Activated naive CD4-positive, alpha-beta T cell (primary cell): ENCODE data around the gene TMEM167A.
"Not testable (repeated sequence)": the region's sequence is repeated elsewhere in the genome, so short reads cannot be mapped to it uniquely, and the experiment has no call there.

Experiments used
- DNase-seq, 4 experiments: peaks; one replicate each; lab custom pipeline; 2025; lab: John Stamatoyannopoulos, UW

Gene TMEM167A

DNA sequence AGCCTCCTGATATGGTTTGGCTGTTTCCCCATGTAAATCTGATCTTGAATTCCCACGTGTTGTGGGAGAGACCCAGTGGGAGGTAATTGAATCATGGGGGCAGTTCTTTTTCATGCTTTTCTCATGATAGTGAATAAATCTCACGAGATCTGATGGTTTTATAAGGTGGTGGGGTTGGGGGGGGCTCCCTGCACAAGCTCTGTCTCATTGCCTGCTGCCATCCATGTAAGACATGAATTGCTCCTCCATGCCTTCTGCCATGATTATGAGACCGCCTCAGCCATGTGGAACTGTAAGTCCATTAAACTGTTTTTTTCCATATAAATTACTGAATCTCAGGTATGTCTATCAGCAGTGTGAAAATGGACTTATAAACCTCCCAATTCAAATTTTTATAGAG, 13.0 kb upstream of the TMEM167A start:
- no peak for DNase-seq

- DNase-seq = no peak
Measured at GRCh38 chr5:83085106-83085505, 7.9 kb upstream of the TMEM167A start.

GRCh38 chr5:83084336-83084735, 7.1 kb upstream of the TMEM167A start:
- DNase-seq = no peak

GRCh38 chr5:83082750-83083149, 5.6 kb upstream of the TMEM167A start:
- DNase-seq = no peak

DNA sequence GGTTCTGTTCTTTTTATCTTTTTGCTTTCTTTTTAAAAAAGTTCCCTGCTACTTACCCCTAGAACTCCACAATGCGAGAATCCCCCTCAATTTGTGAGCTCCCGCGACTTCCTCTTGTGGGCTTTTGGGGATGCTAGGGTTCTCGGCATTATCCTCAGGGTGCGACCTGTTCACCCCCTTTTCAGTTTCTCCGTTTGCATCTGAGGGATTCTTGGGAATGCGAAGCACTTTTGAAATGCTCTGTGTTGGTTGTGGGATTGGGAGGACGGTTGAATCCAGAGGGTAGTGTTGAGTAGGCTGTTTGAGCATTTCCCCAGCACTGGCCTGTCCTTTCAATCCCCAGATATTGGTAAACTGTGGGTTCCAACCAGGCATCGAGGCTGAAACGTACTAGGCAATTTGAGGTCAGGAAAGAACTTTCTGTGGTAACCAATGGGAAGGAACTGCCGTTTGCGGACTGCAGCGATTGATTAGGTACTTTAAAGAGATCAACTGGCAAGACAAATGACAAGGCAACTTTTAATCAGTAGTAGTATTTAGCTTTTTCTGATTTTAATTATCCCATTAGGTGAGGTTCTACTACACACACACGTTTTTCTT, 568 bp upstream of the TMEM167A start:
- DNase-seq = no peak

GRCh38 chr5:83072966-83073365, 4.2 kb downstream of the TMEM167A start:
- no peak for DNase-seq

- no peak for DNase-seq
Measured at GRCh38 chr5:83071286-83072051, 5.7 kb downstream of the TMEM167A start.

- DNase-seq = no peak
Measured at GRCh38 chr5:83069096-83069799, 7.9 kb downstream of the TMEM167A start.

GRCh38 chr5:83067377-83067776, 9.8 kb downstream of the TMEM167A start:
- DNase-seq = not testable (repeated sequence)

- DNase-seq = no peak
Measured at GRCh38 chr5:83066548-83067110, 10.6 kb downstream of the TMEM167A start.

DNA sequence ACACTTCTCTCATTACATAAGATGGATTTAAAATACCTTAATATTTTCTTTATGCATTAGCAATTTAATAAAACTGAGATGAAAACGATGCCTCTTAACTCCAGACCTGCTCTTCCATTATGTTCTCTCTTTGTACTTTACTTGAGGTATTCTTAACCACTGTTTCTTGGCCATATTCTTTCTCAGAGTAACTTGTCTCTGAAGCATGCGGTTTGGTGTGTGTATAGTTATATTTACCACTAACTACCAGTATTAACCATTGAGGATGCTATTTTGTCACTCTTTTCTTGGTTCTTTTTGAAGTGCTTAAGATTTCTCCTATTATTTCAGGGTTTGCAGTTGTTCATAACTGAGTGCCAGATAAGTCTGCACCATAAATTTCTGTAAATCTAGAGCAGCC, 17.9 kb downstream of the TMEM167A start:
- no peak for DNase-seq

DNA sequence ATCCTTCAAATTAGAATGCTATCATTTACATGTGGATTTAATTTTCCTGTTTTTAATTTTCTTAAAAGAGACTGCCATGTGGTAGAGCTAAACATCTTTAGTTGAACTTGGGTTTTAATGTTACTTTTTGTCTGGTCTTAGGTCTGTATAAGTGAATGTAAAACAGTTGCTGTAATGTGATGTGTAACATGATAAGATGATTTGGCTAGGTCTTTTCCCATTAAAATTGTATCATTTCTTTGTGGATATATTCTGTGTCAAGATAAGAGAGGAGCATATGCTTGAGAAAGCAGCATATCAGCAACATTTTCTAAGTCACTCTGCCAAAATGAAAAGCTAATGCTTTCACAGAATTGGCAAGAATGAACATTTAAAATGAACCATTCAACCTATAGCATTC, 18.5 kb downstream of the TMEM167A start:
- no peak for DNase-seq

- no peak for DNase-seq
Measured at GRCh38 chr5:83055166-83055565, 22.0 kb downstream of the TMEM167A start.

DNA sequence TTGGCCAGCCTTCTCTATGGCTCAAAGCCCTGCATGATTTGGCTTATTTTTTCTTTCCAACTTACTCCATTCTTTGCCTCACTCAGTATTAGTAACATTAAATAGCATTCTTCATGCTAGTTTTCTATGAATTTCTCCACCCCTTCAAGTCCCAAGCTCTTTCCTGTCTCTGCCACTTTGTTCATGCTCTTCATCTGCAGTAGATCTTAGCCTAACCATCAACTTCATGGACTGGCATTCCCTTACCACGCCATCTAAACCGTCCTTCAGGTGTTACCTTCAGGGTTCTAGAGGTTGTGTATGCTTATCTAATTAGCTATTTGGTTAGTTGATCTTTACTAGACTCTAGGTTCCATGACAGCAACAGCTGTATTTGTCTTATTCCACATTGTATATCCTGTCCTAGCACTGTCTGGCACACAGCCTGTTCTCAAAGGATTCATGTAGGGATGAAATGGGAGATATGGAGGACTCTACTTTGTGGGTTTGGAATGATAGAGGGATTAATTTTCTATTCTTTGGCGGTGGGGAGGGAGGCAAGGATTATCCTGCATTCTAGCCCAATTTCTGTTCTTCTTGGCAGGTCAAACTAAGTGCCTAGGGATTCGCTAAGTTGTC, 26.4 kb downstream of the TMEM167A start:
- DNase-seq = no peak

DNA sequence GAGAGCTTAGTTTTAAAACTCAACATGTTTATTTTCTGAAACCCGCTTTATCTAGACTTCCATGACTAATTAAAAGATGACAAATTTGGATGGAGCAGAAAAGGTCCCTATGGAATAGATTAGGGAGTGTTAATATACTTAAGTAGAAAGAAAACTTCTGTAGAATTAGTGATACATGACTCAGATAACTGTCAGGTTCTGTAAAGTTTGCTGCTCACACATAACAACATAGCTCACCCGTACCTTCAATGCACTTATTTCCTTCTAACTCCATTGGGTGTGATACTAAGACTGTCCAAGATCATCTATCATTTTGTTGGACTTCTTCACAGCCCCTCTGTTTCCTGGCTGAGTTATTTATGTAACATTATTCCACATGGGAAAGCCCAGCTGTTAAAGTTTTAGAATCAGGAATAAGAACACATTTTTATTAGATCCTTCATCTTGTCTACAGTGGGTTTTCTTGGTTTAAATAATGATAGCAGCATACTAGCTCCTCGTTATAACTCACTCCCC, 27.8 kb downstream of the TMEM167A start:
- no peak for DNase-seq

- no peak for DNase-seq
Measured at GRCh38 chr5:83048811-83049210, 28.4 kb downstream of the TMEM167A start.

GRCh38 chr5:83048277-83048676, 28.9 kb downstream of the TMEM167A start:
- DNase-seq = no peak

- no peak for DNase-seq
Measured at GRCh38 chr5:83044926-83045325, 32.3 kb downstream of the TMEM167A start.

- DNase-seq = no peak
Measured at GRCh38 chr5:83042507-83042906, 34.7 kb downstream of the TMEM167A start.

- no peak for DNase-seq
Measured at GRCh38 chr5:83038924-83039323, 38.3 kb downstream of the TMEM167A start.

DNA sequence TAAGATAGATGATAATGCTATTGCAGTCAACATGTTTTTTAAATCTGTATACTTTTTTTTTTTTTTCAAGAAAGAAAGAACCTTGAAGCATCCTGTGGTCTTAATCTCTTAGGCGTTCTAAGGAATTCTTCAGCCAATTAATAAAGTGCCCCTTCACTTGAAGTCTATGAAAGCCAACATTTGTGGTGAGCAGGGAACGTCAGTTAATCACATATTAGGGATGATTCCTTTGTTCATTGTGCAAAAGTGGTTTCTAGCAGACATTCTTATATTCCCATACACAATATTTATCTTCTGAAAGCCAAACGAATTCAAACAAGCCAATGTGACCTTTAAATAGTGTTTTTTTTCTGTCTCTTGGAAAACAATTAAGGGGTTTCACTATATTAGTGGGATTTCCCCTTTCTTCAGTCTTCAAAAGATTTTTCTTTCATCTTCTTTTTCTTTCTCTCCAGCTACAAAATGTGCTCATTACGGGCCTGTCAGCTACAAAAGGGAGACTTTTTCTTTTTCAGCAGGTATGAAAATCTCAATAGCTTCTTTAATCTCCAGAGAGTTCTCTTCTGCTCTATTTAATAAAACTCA, 40.1 kb downstream of the TMEM167A start:
- DNase-seq = no peak
